Chondrocyte (in vitro differentiated cells): ENCODE measurements around the gene SIT1. TPM values are rescaled to one million over a fixed set of nuclear protein-coding genes. Genes with fewer than 3 reads are reported as not detected.
A peak's percentile ranks its signal among the peaks of the same experiment; 100 is the strongest.

ENCODE experiments used
- DNase-seq: peaks from one replicate; pipeline ENCODE4 v3.0.0; 2021; ENCODE audit warnings: mixed read lengths, low spot score
- H3K27ac Mint-ChIP-seq: one replicate; pipeline ENCODE4 v1.8.0; 2021; ENCODE audit warnings: mild to moderate bottlenecking, moderate library complexity, mixed read lengths; ENCODE audit not compliant: unreplicated experiment
- H3K27me3 Mint-ChIP-seq: 2 replicates; pipeline ENCODE4 v1.8.0; 2021; ENCODE audit warnings: low read depth, mixed read lengths
- H3K36me3 Mint-ChIP-seq: 2 replicates; pipeline ENCODE4 v1.8.0; 2021; ENCODE audit warnings: low read depth, mixed read lengths
- H3K4me1 Mint-ChIP-seq: 2 replicates; pipeline ENCODE4 v1.8.0; 2021; ENCODE audit warnings: low read depth, mild to moderate bottlenecking, mixed read lengths
- H3K4me3 Mint-ChIP-seq: one replicate; pipeline ENCODE4 v1.8.0; 2021; ENCODE audit warnings: mild to moderate bottlenecking, moderate library complexity, mixed read lengths; ENCODE audit not compliant: unreplicated experiment
- H3K9me3 Mint-ChIP-seq: 2 replicates; pipeline ENCODE4 v1.8.0; 2021; ENCODE audit warnings: low read depth, mixed read lengths
- microRNA-seq: library from miRNA; unstranded; fragments of <30 nt; microRNA quantifications from one replicate; pipeline ENCODE4 v1.2.0, GENCODE V29; 2020; ENCODE audit warnings: borderline number of aligned reads
- total RNA-seq: library from RNA; stranded (reverse); gene quantifications from 3 replicates; pipeline ENCODE4 v1.2.1, GENCODE V29; 2021
- TF ChIP-seq, protein P1 (sequence below): fragments of 200-600 bp; sonication (generic); IDR thresholded peaks from 2 replicates; pipeline ENCODE4 v1.5.0; 2021; ENCODE audit warnings: antibody characterized with exemption, mild to moderate bottlenecking, moderate library complexity

The SIT1 gene
- total RNA-seq, 1 donor from 2014 or later, result not detected

DNA sequence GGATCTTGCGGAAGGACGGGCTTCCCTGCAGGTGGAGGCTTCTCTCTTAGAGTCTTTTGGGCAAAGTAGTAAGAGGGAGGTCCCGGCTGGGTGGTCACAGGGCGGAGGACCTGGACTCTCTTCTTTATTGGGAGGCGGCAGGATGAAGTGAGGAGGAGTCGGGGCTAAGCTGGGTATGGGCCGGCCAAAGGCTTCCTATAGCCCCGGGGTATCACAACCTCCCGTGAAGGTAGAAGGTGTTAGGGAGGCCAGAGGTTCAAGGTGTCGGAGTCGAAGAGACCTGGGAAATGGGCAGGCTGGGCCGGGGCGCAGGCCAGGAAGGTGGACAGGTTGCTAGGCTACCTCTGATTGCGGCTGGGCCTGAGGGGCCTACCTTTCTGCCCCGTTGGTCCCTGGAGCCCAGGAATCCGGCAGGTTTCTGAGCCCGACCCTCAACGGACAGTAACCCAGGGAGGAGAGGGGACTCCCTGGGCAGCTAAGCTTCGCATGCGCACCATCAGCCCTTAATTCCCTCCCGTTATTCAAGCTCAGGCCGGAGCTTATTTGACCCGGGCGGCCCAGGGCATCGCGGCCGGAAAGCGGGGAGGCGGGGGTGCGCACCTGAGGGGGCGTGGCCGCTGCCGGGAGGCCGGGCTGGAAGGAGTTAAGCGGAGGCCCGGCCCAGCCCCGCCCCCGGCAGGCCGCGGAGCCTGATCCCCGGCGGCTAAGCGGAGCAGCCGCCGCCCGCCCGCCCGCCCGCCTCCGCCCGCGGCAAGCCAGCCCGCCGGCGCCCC is 46.0 kb downstream of the SIT1 start, which contains the start of gene TESK1:
TESK1 (plus strand) TSS at position 685 of the 773 bp plus-strand sequence. CDS start 358 bp downstream, outside the sequence.
- Mint-ChIP-seq H3K36me3 (peaks cover 11% of the 10 kb centered on the region), H3K9me3 (no peaks in the 10 kb centered on the region), H3K4me3 (peak within 1 kb of the TSS; percentile 87), H3K4me1 (peaks cover 37% of the 10 kb centered on the region), H3K27me3 (no peaks in the 10 kb centered on the region), H3K27ac (peak within 1 kb of the TSS; percentile 99)
- DNase-seq, result peak; percentile 89
- TF ChIP-seq, protein P1, sequence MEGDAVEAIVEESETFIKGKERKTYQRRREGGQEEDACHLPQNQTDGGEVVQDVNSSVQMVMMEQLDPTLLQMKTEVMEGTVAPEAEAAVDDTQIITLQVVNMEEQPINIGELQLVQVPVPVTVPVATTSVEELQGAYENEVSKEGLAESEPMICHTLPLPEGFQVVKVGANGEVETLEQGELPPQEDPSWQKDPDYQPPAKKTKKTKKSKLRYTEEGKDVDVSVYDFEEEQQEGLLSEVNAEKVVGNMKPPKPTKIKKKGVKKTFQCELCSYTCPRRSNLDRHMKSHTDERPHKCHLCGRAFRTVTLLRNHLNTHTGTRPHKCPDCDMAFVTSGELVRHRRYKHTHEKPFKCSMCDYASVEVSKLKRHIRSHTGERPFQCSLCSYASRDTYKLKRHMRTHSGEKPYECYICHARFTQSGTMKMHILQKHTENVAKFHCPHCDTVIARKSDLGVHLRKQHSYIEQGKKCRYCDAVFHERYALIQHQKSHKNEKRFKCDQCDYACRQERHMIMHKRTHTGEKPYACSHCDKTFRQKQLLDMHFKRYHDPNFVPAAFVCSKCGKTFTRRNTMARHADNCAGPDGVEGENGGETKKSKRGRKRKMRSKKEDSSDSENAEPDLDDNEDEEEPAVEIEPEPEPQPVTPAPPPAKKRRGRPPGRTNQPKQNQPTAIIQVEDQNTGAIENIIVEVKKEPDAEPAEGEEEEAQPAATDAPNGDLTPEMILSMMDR, result no peak

DNA sequence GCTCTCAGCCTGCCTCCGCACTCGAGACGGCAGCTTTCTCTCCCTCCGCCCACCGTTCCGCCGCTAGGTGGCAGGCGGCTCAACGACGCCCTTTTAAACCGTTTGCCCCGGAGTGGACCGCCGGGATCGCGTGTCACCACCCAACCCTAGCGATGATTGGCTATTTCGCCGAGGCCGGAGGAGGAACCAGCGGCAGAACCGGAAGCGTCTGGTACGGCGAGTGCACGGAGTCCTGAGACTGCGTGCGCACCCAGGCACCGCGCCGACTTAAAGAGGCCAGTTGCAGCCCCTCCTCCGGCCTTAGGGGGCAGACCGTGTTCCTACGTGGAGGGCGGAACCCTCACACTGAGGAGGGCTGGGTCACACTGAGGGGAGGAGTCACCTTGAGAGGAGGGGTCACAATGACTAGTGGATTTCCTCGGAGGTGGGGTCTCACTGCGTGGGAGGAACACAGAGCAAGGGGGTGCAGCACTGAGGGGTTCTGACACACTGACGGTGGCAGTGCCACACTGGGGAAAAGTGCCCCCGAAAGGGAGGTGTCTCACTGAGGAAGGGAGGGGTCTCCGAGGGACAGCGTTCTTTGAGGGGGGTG is 46.6 kb downstream of the SIT1 start:
- Mint-ChIP-seq H3K4me3 (peak overlapping the region; percentile 87), H3K4me1 (peaks cover 37% of the 10 kb centered on the region), H3K36me3 (peaks cover 11% of the 10 kb centered on the region), H3K9me3 (no peaks in the 10 kb centered on the region), H3K27me3 (no peaks in the 10 kb centered on the region), H3K27ac (peak overlapping the region; percentile 99)
- peak; percentile 100 for DNase-seq
- TF ChIP-seq, protein P1, result peak; percentile 99

DNA sequence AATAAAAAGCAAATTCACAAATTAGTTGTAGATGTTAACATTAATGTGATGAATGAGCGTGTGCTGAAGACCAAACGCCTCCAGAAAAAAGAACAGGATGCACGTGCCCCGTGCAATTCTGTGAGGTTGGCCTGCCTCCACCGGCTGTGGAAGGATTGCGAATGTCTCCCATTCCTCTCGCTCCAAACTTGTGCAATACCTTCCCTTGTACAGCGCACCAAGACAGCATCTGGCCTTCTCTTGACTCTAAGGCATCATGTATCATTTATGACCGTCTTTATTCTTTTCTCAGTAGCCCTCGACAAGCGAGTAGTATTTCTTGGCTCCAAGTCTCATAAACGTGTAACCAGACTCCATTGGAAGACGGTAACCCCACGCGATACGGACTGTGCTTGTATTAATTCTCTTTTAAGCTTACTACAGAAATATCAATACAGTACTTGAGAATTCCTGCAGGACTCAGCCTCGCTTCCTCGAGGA is 47.2 kb downstream of the SIT1 start:
- Mint-ChIP-seq H3K4me1 (peaks cover 37% of the 10 kb centered on the region), H3K36me3 (peaks cover 7% of the 10 kb centered on the region), H3K27me3 (no peaks in the 10 kb centered on the region), H3K4me3 (peak overlapping the region; percentile 87), H3K9me3 (no peaks in the 10 kb centered on the region), H3K27ac (peak overlapping the region; percentile 99)
- TF ChIP-seq, protein P1, result no peak
- peak; percentile 50 for DNase-seq

DNA sequence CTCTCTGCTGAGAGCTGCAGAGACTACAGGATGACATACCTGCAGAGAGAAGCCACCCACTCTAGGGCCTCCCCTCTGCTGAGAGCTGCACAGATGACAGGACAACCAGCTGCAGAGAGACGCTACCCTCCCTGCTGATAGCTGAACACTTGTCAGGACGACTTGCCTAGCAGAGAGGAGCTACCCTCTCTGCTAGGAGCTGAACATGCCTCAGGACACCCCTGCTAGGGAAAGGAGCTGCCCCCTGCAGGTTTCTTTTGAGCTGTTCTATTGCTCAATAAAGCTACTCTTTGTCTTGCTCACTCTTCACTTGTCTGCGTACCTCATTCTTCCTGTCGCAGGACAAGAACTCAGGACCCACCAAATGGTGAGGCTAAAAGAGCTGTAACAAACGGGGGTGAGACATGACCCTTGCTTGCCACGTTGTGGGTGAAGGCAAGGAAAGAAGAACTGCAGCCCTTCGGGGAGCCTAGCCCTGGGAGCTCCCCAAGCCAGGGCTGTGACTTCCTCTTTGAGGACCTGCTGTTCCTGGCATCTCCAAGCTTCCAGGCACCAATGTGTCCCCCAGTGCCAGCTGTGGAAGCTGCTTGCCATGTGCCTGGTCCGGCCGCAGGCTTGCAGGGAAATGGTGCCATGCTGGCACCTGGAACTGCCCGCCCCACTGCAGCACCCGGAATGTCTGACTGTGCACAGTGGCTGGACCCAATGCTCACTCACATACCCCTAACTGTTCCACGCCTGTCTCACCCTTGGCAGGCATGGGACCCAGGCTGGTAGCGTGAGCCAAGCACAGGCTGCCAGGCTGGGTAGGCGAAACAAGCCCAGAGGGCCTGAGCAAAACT is 50.7 kb downstream of the SIT1 start:
- H3K4me3 Mint-ChIP-seq, result no peak overlapping the region

More for the DNA sequence above, 50.7 kb downstream of the SIT1 start:
- no peak for DNase-seq
- Mint-ChIP-seq H3K36me3 (no peaks in the 10 kb centered on the region), H3K27ac (no peak overlapping the region), H3K4me1 (peaks cover 22% of the 10 kb centered on the region), H3K9me3 (peaks cover 3% of the 10 kb centered on the region), H3K27me3 (no peaks in the 10 kb centered on the region)
- TF ChIP-seq, protein P1, result peak; percentile 32

Small RNAs within 50 kb of the gene (microRNA-seq; reads per million reads assigned to microRNA genes)
- gene MIR4667, result 3.3 reads per million

Other genes starting within 250 kb of the SIT1 start
- 96.3 to 135 TPM (median 107 TPM) in 3 replicates for gene RUSC2, start 160.8 kb downstream of the SIT1 start, total RNA-seq
- gene TESK1, start 45.7 kb downstream of the SIT1 start, total RNA-seq, result 50.7 to 54.7 TPM (median 54.3 TPM) in 3 replicates
- 0.51 to 1.1 TPM (median 1.1 TPM) in 3 replicates for gene CD72, start 32.5 kb downstream of the SIT1 start, total RNA-seq
- 11,782 to 13,339 TPM (median 12,386 TPM) in 3 replicates for gene RMRP, start 7.1 kb upstream of the SIT1 start, total RNA-seq
- gene CCDC107, start 7.4 kb upstream of the SIT1 start, total RNA-seq, result 31.1 to 55.2 TPM (median 52.2 TPM) in 3 replicates
- 0.79 to 2.3 TPM (median 0.85 TPM) in 3 replicates for gene ARHGEF39, start 14.3 kb upstream of the SIT1 start, total RNA-seq
- gene CA9, start 23.0 kb upstream of the SIT1 start, total RNA-seq, result 2.9 to 3.6 TPM in 2 of 3 replicates, not detected in the other
- gene TPM2, start 39.0 kb upstream of the SIT1 start, total RNA-seq, result 498 to 2,023 TPM (median 2,016 TPM) in 3 replicates
- gene TLN1, start 81.3 kb upstream of the SIT1 start, total RNA-seq, result 490 to 684 TPM (median 655 TPM) in 3 replicates
- gene CREB3, start 81.7 kb upstream of the SIT1 start, total RNA-seq, result 55.5 to 63.4 TPM (median 56.7 TPM) in 3 replicates
- 50.9 to 52.1 TPM (median 51.6 TPM) in 3 replicates for gene GBA2, start 98.3 kb upstream of the SIT1 start, total RNA-seq
- gene RGP1, start 98.4 kb upstream of the SIT1 start, total RNA-seq, result 27.7 to 28.6 TPM (median 27.9 TPM) in 3 replicates
- gene MSMP, start 103.3 kb upstream of the SIT1 start, total RNA-seq, result not detected in 3 replicates
- gene NPR2, start 140.7 kb upstream of the SIT1 start, total RNA-seq, result 38.3 to 46.2 TPM (median 40.2 TPM) in 3 replicates
- gene SPAG8, start 161.3 kb upstream of the SIT1 start, total RNA-seq, result 0.30 to 3.3 TPM (median 0.82 TPM) in 3 replicates
- 30.3 to 32.8 TPM (median 32.0 TPM) in 3 replicates for gene HINT2, start 164.1 kb upstream of the SIT1 start, total RNA-seq
- gene FAM221B, start 177.8 kb upstream of the SIT1 start, total RNA-seq, result not detected in 3 replicates
- gene TMEM8B, start 178.3 kb upstream of the SIT1 start, total RNA-seq, result 17.4 to 18.2 TPM (median 18.1 TPM) in 3 replicates
- not detected in 3 replicates for gene OR13J1, start 219.5 kb upstream of the SIT1 start, total RNA-seq